ENCODE results near the gene DTNB.

Gene DTNB

DNA sequence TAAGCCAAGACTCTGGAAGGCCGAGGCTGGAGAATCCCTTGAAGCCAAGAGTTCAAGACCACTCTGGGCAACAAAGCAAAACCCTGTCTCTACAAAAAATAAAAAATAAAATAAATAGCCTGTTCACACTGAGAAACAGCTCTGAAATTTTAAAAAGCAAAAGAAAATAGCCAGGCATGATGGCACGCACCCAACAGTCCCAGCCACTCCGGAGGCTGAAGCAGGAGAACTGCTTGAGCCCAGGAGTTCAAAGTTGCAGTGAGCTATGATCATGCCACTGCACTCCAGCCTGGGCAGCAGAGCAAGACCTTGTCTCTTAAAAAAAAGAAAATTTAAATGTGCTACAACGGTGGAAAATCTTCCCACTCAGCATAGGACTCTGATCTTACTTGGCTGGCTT lies 52.7 kb downstream of the DTNB start:
- H3K27ac ChIP-seq (ENCODE audit: low read depth, low read length) = no peak overlapping the region
- WGBS = 92% methylated on average over 4 of the region's 4 CpGs
- peaks cover 6% of the 10 kb centered on the region for H3K4me1 ChIP-seq (ENCODE audit: insufficient read depth, low read length)

GRCh38 chr2:25620077-25620476 lies 53.3 kb downstream of the DTNB start:
- H3K9me3 ChIP-seq (ENCODE audit: insufficient read depth, low read depth, low read length) = no peaks in the 10 kb centered on the region
- H3K4me1 ChIP-seq (ENCODE audit: insufficient read depth, low read length) = peaks cover 12% of the 10 kb centered on the region
- no peaks in the 10 kb centered on the region for H3K27me3 ChIP-seq (ENCODE audit: insufficient read depth, low read length)
- 92% methylated on average over 5 of the region's 5 CpGs for WGBS
- no peak overlapping the region for H3K9ac ChIP-seq (ENCODE audit: low read depth, low read length)
- H3K27ac ChIP-seq (ENCODE audit: low read depth, low read length) = no peak overlapping the region
- H3K4me3 ChIP-seq (ENCODE audit: low read length) = no peak overlapping the region
- peaks cover 28% of the 10 kb centered on the region for H3K36me3 ChIP-seq (ENCODE audit: insufficient read depth, low read length)

More for the DNA sequence above, 52.7 kb downstream of the DTNB start:
- Histone ChIP-seq H3K9ac (ENCODE audit: low read depth, low read length) (no peak overlapping the region), H3K9me3 (ENCODE audit: insufficient read depth, low read depth, low read length) (no peaks in the 10 kb centered on the region), H3K36me3 (ENCODE audit: insufficient read depth, low read length) (peaks cover 32% of the 10 kb centered on the region), H3K27me3 (ENCODE audit: insufficient read depth, low read length) (no peaks in the 10 kb centered on the region), H3K4me3 (ENCODE audit: low read length) (no peak overlapping the region)

DNA sequence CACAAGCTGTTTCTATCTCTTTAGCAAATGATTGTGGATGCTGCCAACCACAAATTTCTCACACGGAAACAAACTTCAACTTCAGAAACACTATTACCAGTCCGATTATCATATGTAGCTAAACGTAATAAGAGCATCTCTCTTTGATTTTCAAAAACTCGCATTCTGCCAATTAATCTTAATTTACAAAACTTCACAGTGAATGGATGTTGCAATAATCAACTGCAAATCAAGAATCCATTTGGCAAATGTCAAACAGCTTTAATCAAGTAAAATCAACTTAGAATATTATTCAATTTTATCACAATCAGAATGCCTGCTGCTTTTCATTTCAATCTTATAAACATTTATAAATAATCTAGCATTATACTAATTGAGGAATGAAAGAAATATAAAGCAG lies 54.2 kb downstream of the DTNB start:
- H3K9me3 ChIP-seq (ENCODE audit: insufficient read depth, low read depth, low read length) = no peaks in the 10 kb centered on the region
- no peak overlapping the region for H3K9ac ChIP-seq (ENCODE audit: low read depth, low read length)
- H3K4me1 ChIP-seq (ENCODE audit: insufficient read depth, low read length) = peaks cover 18% of the 10 kb centered on the region
- no peaks in the 10 kb centered on the region for H3K27me3 ChIP-seq (ENCODE audit: insufficient read depth, low read length)
- H3K27ac ChIP-seq (ENCODE audit: low read depth, low read length) = no peak overlapping the region
- H3K36me3 ChIP-seq (ENCODE audit: insufficient read depth, low read length) = peaks cover 20% of the 10 kb centered on the region
- 91% methylated on average over 4 of the region's 4 CpGs for WGBS
- H3K4me3 ChIP-seq (ENCODE audit: low read length) = no peak overlapping the region

DNA sequence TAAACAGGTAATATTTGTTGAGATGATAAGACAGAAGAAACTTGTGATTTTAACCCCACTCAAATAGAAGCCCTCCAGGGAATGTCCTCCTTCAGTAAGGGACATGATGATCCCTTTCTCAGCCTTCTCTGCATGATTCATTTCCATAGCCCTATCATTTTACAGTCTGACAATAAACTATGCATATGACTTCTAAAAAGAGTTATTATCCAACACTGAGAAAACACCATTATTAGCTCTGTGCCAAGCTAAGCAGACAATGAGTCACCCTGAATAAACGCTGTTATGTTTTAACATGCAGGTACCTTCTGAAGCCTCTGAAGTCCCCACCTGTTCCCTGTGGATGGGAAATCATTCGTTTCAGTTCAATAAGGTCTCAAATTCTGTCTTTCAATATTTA lies 54.7 kb downstream of the DTNB start:
- no peak overlapping the region for H3K27ac ChIP-seq (ENCODE audit: low read depth, low read length)
- peaks cover 18% of the 10 kb centered on the region for H3K4me1 ChIP-seq (ENCODE audit: insufficient read depth, low read length)
- H3K36me3 ChIP-seq (ENCODE audit: insufficient read depth, low read length) = peaks cover 18% of the 10 kb centered on the region; the same call in 1 of the 2 replicates
- no peaks in the 10 kb centered on the region for H3K27me3 ChIP-seq (ENCODE audit: insufficient read depth, low read length)
- 78% methylated on average over 2 of the region's 2 CpGs for WGBS
- H3K9ac ChIP-seq (ENCODE audit: low read depth, low read length) = no peak overlapping the region
- H3K9me3 ChIP-seq (ENCODE audit: insufficient read depth, low read depth, low read length) = no peaks in the 10 kb centered on the region
- no peak overlapping the region for H3K4me3 ChIP-seq (ENCODE audit: low read length)

GRCh38 chr2:25617948-25618646 lies 55.3 kb downstream of the DTNB start:
- no peaks in the 10 kb centered on the region for H3K27me3 ChIP-seq (ENCODE audit: insufficient read depth, low read length)
- H3K9me3 ChIP-seq (ENCODE audit: insufficient read depth, low read depth, low read length) = no peaks in the 10 kb centered on the region
- no peak overlapping the region for H3K9ac ChIP-seq (ENCODE audit: low read depth, low read length)
- H3K27ac ChIP-seq (ENCODE audit: low read depth, low read length) = no peak overlapping the region
- peaks cover 18% of the 10 kb centered on the region for H3K4me1 ChIP-seq (ENCODE audit: insufficient read depth, low read length)
- 94% methylated on average over 5 of the region's 7 CpGs for WGBS
- peaks cover 13% of the 10 kb centered on the region; the same call in 1 of the 2 replicates for H3K36me3 ChIP-seq (ENCODE audit: insufficient read depth, low read length)
- H3K4me3 ChIP-seq (ENCODE audit: low read length) = no peak overlapping the region

DNA sequence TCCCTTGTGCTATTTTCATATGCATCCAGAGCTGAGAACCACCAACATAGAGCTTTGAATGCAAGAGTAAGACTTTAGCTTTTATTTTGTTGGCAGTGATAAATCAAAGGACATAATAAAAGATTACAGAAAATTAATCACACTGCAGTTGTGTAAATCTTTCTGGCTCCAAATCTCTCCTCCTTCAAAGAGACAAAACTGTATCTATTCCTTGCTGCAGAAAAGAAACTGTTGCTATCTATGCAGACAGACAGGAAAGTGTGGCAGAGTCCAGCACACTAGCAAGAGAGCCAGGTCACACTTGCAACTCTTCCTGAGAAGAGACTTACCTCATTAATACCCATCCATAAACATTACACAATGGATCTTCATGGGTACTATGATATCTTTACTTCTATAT lies 57.5 kb downstream of the DTNB start:
- H3K36me3 ChIP-seq (ENCODE audit: insufficient read depth, low read length) = 0 out of 2 replicates have a peak, but pooled peaks cover 3% of the 10 kb centered on the region
- no peaks in the 10 kb centered on the region for H3K27me3 ChIP-seq (ENCODE audit: insufficient read depth, low read length)
- H3K4me3 ChIP-seq (ENCODE audit: low read length) = no peak overlapping the region
- peaks cover 18% of the 10 kb centered on the region for H3K4me1 ChIP-seq (ENCODE audit: insufficient read depth, low read length)
- H3K9ac ChIP-seq (ENCODE audit: low read depth, low read length) = no peak overlapping the region
- H3K9me3 ChIP-seq (ENCODE audit: insufficient read depth, low read depth, low read length) = no peaks in the 10 kb centered on the region
- H3K27ac ChIP-seq (ENCODE audit: low read depth, low read length) = peak overlapping the region; percentile 10; the same call in 1 of the 2 replicates

DNA sequence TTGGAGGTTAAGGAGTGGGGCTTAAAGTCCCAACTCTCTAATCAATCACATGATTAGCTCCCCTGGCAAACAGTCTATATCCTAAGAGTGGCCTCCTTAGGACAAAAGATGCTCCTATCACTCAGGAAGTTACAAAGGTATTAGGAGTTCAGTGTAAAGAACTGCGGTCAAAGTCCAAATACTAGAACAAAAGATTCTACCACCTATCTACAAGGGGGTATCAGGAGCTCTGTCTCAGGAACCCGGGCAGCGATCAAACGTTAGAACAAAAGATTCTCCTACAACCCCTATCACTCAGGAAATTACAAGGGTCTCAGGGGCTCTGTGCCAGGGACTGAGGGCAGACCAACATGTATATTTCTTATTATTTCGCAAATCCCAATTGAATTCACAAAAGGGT lies 58.0 kb downstream of the DTNB start:
- H3K27ac ChIP-seq (ENCODE audit: low read depth, low read length) = peak overlapping the region; percentile 37
- H3K27me3 ChIP-seq (ENCODE audit: insufficient read depth, low read length) = no peaks in the 10 kb centered on the region
- H3K9ac ChIP-seq (ENCODE audit: low read depth, low read length) = no peak overlapping the region
- no peak overlapping the region for H3K4me3 ChIP-seq (ENCODE audit: low read length)
- 79% methylated on average over 5 of the region's 5 CpGs for WGBS
- peaks cover 18% of the 10 kb centered on the region for H3K4me1 ChIP-seq (ENCODE audit: insufficient read depth, low read length)
- H3K9me3 ChIP-seq (ENCODE audit: insufficient read depth, low read depth, low read length) = no peaks in the 10 kb centered on the region
- 0 out of 2 replicates have a peak, but pooled peaks cover 3% of the 10 kb centered on the region for H3K36me3 ChIP-seq (ENCODE audit: insufficient read depth, low read length)

DNA sequence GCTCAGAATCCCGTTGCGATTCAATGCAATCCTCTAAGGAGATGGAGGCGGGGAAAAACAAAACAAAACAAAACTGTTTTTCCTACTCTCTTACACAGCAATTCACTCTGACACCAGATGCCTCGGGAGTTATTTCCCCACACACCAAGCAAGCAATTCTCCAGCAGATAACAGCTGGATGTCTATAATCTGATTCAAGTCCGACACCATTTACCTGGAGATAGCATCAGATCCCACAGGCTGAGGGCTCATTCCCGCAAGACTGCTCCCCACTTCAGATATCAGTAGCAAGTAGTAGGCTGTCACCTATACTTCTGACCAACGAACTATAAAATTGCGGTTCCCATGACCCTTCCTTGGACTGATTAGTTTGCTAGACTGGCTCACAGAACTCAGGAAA lies 58.7 kb downstream of the DTNB start:
- H3K27ac ChIP-seq (ENCODE audit: low read depth, low read length) = peak overlapping the region; percentile 37; the same call in 1 of the 2 replicates
- peaks cover 18% of the 10 kb centered on the region for H3K4me1 ChIP-seq (ENCODE audit: insufficient read depth, low read length)
- 0 out of 2 replicates have a peak, but pooled peaks cover 3% of the 10 kb centered on the region for H3K36me3 ChIP-seq (ENCODE audit: insufficient read depth, low read length)
- no peaks in the 10 kb centered on the region for H3K9me3 ChIP-seq (ENCODE audit: insufficient read depth, low read depth, low read length)
- whole genome bisulfite sequencing = 91% methylated on average over 8 of the region's 8 CpGs
- H3K9ac ChIP-seq (ENCODE audit: low read depth, low read length) = no peak overlapping the region
- H3K4me3 ChIP-seq (ENCODE audit: low read length) = no peak overlapping the region
- no peaks in the 10 kb centered on the region for H3K27me3 ChIP-seq (ENCODE audit: insufficient read depth, low read length)

GRCh38 chr2:25608718-25609117 lies 64.7 kb downstream of the DTNB start:
- no peak overlapping the region for H3K4me3 ChIP-seq (ENCODE audit: low read length)

GRCh38 chr2:25606892-25607291 lies 66.5 kb downstream of the DTNB start:
- WGBS = 40% methylated on average over 1 of the region's 1 CpG
- Histone ChIP-seq H3K4me1 (ENCODE audit: insufficient read depth, low read length) (no peaks in the 10 kb centered on the region), H3K4me3 (ENCODE audit: low read length) (no peak overlapping the region), H3K9me3 (ENCODE audit: insufficient read depth, low read depth, low read length) (no peaks in the 10 kb centered on the region), H3K36me3 (ENCODE audit: insufficient read depth, low read length) (no peaks in the 10 kb centered on the region), H3K9ac (ENCODE audit: low read depth, low read length) (no peak overlapping the region), H3K27me3 (ENCODE audit: insufficient read depth, low read length) (no peaks in the 10 kb centered on the region), H3K27ac (ENCODE audit: low read depth, low read length) (no peak overlapping the region)

More at GRCh38 chr2:25608718-25609117, 64.7 kb downstream of the DTNB start:
- no peaks in the 10 kb centered on the region for H3K9me3 ChIP-seq (ENCODE audit: insufficient read depth, low read depth, low read length)
- no peaks in the 10 kb centered on the region for H3K27me3 ChIP-seq (ENCODE audit: insufficient read depth, low read length)
- H3K27ac ChIP-seq (ENCODE audit: low read depth, low read length) = no peak overlapping the region
- H3K9ac ChIP-seq (ENCODE audit: low read depth, low read length) = no peak overlapping the region
- no peaks in the 10 kb centered on the region for H3K36me3 ChIP-seq (ENCODE audit: insufficient read depth, low read length)
- no peaks in the 10 kb centered on the region for H3K4me1 ChIP-seq (ENCODE audit: insufficient read depth, low read length)

GRCh38 chr2:25602333-25602723 lies 71.0 kb downstream of the DTNB start:
- no peaks in the 10 kb centered on the region for H3K9me3 ChIP-seq (ENCODE audit: insufficient read depth, low read depth, low read length)
- H3K36me3 ChIP-seq (ENCODE audit: insufficient read depth, low read length) = 0 out of 2 replicates have a peak, but pooled peaks cover 5% of the 10 kb centered on the region
- no peak overlapping the region for H3K4me3 ChIP-seq (ENCODE audit: low read length)
- H3K4me1 ChIP-seq (ENCODE audit: insufficient read depth, low read length) = no peaks in the 10 kb centered on the region
- no peaks in the 10 kb centered on the region for H3K27me3 ChIP-seq (ENCODE audit: insufficient read depth, low read length)
- no peak overlapping the region for H3K9ac ChIP-seq (ENCODE audit: low read depth, low read length)
- no peak overlapping the region for H3K27ac ChIP-seq (ENCODE audit: low read depth, low read length)

Measured in HUES64 (cell line).